GM18511 (cell line): Measurements from ENCODE around the gene RIBC2.
"Not testable (repeated sequence)": the region's sequence is repeated elsewhere in the genome, so short reads cannot be mapped to it uniquely, and the experiment has no call there.

Experiments used
- ATAC-seq: cut with Tn5 transposase; IDR thresholded peaks from one replicate; pipeline ENCODE4 v1.9.1; 2021; ENCODE audit warnings: mild to moderate bottlenecking, moderate library complexity; ENCODE audit not compliant: unreplicated experiment

The RIBC2 gene

DNA sequence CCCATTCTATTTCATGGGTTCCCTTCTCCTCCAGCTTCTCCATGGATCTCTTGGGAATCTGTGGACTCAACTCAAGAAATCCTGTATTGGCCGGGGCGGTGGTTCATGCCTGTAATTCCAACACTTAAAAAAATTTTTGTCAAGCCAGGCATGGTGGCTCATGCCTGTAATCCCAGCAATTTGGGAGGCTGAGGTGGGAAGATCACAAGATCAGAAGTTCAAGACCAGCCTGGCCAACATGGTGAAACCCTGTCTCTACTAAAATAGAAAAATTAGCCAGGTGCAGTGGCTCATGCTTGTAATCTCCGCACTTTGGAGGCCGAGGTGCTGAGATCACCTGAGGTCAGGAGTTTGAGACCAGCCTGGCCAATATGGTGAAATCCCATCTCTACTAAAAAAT, 34.1 kb downstream of the RIBC2 start:
- not testable (repeated sequence) for ATAC-seq

DNA sequence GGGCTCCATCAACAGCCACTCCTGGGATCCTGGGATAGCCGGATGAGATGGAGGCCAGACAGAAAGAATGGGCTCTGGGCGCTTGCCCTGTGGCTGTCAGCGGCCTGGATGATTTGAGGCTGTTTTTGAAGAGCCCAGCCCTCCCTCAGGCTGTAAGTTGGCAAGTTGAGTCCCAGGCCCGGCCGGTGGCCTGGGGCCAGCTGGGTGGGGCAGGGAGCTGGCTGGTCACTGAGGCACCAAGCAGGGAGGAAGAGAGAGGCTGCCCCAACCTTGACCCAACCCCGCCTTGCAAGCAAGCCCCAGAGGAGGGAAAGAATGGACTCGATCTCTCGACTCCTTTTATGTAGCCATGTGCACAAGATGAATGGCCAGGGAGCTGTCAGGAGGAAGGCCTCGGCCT, 34.9 kb downstream of the RIBC2 start:
- no peak for ATAC-seq

DNA sequence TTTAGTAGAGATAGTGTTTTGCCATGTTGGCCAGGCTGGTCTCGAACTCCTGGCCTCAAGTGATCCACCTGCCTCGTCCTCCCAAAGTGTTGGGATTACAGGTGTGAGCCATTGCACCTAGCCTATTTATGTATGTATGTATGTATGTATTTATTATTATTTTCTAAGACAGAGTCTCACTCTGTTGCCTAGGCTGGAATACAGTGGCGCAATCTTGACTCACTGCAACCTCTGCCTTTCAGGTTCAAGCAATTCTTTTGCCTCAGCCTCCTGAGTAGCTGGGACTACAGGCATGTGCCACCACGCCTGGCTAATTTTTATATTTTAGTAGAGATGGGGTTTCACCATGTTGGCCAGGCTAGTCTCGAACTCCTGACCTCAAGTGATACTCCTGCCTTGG, 35.9 kb downstream of the RIBC2 start:
- not testable (repeated sequence) for ATAC-seq

GRCh38 chr22:45450101-45450785, 36.8 kb downstream of the RIBC2 start:
- no peak for ATAC-seq

DNA sequence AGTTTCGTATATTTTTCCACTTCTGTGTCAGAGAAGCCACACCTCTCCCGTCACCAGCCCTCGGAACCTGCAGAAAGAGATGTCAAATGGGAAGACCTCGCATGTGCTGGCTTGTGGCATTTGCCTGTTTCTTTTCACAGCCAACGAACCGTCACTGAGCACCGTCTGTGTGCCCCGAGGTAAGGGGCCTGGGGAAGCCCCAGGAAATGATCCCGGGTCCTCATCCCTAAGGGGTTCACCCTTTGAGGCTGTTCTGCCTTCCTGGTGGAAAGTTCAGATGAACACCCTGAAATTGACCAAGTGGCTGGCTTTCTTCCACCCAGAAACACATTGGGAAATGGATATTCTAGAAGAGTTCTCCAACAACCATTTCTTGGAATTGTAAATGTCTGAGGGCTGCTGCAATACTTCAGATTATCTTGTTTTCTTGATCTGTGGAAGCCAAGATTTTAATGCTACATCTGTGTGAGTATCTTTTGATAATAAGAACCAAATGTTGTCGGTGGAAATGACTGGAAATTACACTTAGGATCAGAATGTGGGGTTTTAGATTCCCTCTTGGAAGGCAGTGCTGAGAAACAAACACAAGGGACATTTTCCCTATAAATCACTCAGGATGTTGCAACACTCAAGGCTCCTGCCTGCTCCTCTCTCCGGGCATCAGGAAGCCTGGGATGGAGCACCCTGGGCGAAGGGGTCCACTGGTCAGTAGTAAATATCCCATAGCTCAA, 37.6 kb downstream of the RIBC2 start:
- ATAC-seq: no peak

DNA sequence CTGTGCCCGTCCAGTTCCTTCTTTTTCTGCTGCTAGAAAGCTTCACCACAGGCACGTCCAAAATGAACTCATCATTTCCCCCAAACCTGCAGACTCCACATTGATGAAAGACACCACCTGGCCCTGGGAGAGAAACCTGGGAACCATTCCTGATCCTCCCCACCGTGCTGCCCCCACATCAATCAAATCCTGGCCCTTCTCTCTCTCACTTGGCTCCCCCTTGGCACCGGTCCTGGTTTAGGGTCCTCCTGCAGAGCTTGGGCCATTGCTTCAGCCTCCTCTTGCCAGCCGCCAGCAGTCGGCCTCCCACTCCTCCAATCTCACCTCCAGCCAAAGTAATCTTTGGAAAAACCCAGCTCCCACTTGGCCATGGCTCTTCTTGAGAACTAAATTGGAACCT, 38.5 kb downstream of the RIBC2 start:
- ATAC-seq: no peak

DNA sequence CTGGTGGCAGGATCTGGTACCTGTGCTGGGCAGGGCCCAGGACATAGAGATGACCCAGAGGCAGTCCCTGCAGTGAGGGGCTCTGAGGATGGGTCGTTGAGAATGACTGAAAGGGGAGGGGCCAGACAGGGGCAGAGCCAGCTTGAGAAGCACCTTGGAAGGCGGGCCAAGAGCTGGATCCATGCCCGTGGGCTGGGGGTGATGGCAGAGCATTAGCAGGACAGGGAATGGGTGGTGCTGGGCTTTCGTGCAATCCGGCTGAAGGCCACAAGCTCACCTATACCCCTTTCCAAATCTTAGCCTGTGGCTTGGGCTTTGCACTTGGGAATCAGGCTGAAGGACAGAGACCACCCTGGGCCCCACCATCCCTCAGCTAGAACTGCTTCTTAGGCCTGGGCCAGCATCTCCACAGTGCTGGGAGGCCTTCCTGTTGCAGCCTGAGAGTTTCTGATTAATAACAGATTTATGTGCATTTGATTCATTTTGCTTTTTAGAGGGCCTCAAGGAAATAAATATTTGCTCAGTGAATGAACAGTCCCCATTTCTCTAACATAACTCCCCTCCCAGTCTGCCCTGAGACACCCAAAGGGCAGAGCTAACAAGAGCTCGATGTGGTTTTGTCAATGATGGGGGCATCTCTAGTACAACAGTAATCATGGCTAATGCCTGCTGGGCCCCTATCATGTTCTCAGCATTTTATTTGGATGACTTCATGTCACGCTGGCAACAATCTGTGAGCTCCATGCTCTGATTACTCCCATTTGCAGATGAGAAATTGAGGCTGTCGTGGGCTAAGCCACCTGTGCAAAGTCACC, 39.3 kb downstream of the RIBC2 start:
- no peak for ATAC-seq

DNA sequence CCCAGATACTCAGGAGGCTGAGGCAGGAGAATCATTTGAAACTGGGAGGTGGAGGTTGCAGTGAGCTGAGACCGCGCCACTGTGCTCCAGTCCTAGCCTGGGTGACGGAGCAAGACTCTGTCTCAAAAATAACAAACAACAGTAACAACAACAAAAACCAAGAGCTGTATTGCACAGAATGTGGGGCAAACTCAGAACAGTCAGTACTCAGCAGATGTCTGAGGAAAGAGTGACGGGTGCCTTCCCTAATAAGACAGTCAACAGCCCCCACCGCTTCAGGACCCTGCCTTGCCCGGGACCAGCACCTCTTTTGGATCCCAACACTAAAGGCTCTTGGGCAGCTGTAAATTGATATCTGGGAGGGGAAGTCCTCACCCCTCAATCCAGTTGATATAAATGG, 40.3 kb downstream of the RIBC2 start:
- ATAC-seq: no peak

DNA sequence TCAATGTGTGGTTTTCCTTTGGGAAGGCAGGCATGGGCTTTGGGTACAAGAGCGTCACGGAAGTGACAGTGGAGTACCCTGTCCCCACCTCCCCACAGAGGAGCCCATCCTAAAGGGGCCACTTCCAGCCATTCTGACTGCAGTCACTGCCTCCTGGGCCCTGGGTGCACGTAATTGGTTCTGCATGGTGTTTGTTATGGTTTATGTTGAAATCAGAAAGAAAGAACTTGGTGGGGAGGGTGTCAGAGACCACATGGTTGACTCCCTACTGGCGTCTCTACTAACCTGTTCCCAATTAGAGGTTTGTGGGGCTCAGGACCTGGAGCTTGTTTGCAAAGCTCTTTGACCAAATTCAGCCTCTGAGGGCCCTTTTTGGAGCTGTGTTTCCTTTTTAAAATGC, 40.8 kb downstream of the RIBC2 start:
- no peak for ATAC-seq

- ATAC-seq: no peak
Observed at GRCh38 chr22:45455212-45455611, 41.7 kb downstream of the RIBC2 start.

GRCh38 chr22:45455621-45456020, 42.1 kb downstream of the RIBC2 start:
- ATAC-seq: no peak

DNA sequence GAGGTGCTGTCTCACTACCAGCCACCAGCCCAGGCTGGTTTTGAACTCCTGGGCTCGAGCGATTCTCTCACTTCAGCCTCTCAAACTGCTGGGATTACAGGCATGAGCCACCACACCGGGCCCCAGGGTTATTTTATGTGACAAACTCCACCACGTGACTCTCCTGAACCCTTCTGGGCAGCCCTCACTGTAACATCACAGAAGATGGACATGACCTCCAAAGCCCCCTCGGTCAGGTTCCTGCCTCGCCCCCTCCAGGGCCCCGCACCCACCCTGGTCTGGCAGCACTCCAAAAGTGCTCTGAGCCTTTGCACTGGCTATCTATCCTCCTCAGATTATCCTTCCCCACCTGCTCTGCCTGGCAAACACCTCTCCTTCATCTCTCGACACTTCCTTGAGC, 43.3 kb downstream of the RIBC2 start:
- ATAC-seq: no peak

DNA sequence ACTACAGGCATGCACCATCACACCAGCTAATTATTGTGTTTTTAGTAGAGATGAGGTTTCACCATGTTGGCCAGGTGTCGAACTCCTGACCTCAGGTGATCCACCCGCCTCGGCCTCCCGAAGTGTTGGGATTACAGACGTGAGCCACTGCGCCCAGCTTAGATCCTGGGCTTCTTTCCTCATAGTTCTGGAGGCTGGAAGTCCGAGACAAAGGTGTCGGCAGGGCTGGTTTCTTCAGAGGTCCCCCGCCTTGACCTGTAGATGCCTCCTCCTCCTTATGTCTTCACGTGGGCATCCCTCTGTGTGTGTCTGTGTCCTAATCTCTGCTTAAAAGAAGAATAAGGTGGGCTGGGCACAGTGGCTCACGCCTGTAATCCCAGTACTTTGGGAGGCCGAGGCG, 45.0 kb downstream of the RIBC2 start:
- no peak for ATAC-seq

- no peak for ATAC-seq
Observed at GRCh38 chr22:45459235-45459634, 45.7 kb downstream of the RIBC2 start.

- ATAC-seq: no peak
Observed at GRCh38 chr22:45460288-45461109, 47.0 kb downstream of the RIBC2 start.

GRCh38 chr22:45462034-45462655, 48.7 kb downstream of the RIBC2 start:
- no peak for ATAC-seq

DNA sequence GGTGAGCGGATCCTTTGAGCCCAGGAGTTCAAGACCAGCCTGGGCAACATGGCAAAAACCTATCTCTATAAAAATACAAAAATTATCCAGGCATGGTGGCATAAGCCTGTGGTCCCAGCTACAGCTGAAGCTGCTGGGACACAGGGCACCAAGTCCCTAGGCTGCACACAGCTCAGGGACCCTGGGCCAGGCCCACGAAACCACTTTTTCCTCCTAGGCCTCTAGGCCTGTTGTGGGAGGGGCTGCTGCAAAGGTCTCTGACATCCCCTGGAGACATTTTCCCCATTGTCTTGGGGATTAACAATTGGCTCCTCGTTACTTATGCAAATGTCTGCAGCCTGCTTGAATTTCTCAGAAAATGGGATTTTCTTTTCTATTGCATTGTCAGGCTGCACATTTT, 50.2 kb downstream of the RIBC2 start:
- not testable (repeated sequence) for ATAC-seq

- no peak for ATAC-seq
Observed at GRCh38 chr22:45465633-45466032, 52.1 kb downstream of the RIBC2 start.

DNA sequence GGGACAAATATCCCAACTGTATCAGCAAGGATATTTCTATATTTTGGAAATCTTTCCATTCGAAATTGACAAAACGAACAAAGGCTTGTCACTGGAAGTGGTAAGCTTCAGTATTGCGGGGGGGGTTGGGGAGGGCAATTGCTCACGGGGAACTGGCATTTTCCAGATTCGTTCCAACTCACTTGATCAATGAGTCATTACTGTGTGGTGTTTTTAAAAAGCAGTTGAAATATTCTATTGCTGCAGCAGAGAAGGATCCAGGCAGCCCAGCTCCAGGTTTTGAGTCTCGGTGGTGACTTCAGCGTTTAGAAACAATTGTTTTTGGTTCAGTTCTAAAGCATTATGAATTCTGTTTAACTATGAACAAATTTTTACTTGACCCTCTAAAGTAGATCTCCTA, 55.4 kb downstream of the RIBC2 start:
- no peak for ATAC-seq

DNA sequence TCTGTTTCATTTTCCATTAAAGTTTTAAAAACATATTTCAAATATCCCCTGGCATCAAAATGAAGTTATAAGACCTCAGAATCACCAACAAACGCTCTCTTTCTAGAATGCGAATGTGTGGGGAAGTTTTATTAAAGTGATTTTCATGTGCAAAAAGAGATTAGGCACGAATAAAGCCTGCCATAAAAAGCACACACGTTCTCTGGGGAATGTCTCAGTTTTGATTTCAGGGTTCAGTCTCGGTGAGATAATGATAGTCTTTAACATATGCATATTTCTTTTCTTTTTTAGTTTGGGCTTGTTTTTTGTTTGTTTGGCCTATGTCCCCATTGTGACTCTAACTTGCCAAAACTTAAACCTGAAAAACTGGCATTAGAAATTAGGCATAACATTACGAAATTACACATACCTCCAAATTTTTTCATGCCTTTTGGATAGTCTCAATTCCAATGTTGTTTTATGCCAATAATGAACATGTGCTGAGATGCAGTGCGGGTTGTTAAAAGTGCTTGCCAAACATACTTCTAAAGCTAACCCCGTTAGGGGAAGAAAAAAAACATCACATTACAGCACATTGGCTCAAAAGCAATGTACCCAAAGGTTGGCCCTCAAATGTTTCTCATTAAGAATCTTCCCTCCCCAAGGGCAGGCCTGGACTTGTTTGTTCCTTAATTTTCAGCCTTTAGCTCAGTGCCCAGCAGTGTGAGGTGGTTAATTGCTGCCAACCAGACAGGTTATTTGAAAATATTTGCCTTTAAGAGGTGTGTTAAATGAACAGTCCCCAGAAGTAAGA, 56.0 kb downstream of the RIBC2 start:
- no peak for ATAC-seq
